ENCODE data around the gene DCAKD.

DNA sequence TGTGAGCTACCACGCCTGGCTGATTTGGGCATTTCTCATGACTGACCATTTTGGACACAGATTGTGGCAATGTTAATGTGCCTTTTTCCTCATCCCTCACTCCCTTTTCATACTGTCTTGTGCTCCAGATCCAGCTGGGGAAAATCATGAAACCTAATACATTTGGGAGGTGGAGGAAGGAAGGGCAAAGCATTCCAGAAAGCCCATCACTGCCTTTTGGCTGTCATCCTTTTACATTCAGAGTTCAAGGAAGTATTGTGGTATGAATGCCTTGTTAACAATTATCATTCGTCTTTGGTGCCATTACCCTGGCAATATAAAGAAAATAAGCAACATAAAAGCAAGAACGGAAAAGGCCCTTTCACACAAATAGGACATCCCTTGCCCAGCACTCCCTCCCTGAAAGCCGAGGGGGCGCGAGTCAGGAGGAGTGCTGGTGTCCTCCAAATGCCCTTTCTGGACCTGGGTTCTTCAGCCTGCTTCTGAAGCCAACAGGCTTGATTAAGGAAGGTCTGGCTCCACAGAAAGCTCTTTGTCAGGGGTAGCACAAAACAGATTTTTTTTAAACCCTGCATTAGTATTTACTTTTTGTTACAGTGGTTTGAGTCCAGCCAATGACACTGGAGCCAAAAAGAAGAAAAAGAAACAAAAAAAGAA is 29.7 kb upstream of the DCAKD start:
- TF ChIP-seq, protein P1, sequence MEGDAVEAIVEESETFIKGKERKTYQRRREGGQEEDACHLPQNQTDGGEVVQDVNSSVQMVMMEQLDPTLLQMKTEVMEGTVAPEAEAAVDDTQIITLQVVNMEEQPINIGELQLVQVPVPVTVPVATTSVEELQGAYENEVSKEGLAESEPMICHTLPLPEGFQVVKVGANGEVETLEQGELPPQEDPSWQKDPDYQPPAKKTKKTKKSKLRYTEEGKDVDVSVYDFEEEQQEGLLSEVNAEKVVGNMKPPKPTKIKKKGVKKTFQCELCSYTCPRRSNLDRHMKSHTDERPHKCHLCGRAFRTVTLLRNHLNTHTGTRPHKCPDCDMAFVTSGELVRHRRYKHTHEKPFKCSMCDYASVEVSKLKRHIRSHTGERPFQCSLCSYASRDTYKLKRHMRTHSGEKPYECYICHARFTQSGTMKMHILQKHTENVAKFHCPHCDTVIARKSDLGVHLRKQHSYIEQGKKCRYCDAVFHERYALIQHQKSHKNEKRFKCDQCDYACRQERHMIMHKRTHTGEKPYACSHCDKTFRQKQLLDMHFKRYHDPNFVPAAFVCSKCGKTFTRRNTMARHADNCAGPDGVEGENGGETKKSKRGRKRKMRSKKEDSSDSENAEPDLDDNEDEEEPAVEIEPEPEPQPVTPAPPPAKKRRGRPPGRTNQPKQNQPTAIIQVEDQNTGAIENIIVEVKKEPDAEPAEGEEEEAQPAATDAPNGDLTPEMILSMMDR (IDR thresholded peaks at IDR 0.05; ENCODE audit: low read length): no peak
- no peak for TF ChIP-seq EZH2 (optimal IDR thresholded peaks at IDR 0.05; ENCODE audit: low read depth, low read length)

Measured in MM.1S (cell line).